Measurements from ENCODE around the gene IL34.

GRCh38 chr16:70652322-70652721 lies 6.0 kb downstream of the IL34 start:
- TF ChIP-seq CTCF (IDR thresholded peaks at IDR 0.05) = no peak
- TF ChIP-seq EP300 (IDR thresholded peaks at IDR 0.05) = no peak
- TF ChIP-seq POLR2A (IDR thresholded peaks at IDR 0.05) = no peak
